ENCODE measurements around the gene NLRP7.

DNA sequence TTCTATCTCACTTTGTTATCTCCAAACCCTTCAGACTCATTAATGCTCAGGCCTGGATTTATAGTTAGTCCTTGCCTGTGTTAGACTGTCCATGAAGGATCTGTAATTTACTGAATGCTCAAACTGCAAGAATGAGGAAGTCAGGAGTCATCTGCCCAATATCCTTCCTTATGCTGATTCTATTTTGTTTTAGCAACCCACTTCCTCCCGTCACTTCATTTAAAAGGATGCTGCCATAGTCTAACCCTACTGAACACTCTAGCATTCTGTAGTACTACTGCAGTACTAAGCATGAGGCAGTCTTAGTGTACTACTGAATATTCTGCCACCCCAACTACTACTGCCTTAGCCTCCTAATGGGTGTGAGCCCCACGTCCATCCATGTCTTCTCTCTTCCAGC is 71.8 kb downstream of the NLRP7 start:
- TF ChIP-seq, protein P1, sequence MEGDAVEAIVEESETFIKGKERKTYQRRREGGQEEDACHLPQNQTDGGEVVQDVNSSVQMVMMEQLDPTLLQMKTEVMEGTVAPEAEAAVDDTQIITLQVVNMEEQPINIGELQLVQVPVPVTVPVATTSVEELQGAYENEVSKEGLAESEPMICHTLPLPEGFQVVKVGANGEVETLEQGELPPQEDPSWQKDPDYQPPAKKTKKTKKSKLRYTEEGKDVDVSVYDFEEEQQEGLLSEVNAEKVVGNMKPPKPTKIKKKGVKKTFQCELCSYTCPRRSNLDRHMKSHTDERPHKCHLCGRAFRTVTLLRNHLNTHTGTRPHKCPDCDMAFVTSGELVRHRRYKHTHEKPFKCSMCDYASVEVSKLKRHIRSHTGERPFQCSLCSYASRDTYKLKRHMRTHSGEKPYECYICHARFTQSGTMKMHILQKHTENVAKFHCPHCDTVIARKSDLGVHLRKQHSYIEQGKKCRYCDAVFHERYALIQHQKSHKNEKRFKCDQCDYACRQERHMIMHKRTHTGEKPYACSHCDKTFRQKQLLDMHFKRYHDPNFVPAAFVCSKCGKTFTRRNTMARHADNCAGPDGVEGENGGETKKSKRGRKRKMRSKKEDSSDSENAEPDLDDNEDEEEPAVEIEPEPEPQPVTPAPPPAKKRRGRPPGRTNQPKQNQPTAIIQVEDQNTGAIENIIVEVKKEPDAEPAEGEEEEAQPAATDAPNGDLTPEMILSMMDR (conservative IDR thresholded peaks at IDR 0.05; ENCODE audit: low read length): no peak
- no peak for TF ChIP-seq EZH2phosphoT487 (IDR thresholded peaks at IDR 0.05; ENCODE audit: borderline replicate concordance, low read depth, low read length)
